ENCODE data around the gene XAGE1A. TPM values are rescaled to one million over a fixed set of nuclear protein-coding genes. Genes with fewer than 3 reads are reported as not detected.
"Not testable (repeated sequence)": the region's sequence is repeated elsewhere in the genome, so short reads cannot be mapped to it uniquely, and the experiment has no call there.

The XAGE1A gene
- total RNA-seq (not detected in 2 replicates), polyA plus RNA-seq (not detected in 2 replicates), polyA minus RNA-seq (ENCODE audit: low replicate concordance) (not detected in 2 replicates)
- not detected in 2 replicates for polyA plus RNA-seq (2012)

GRCh38 chrX:52495545-52496418 is at the start of gene XAGE1A:
Gene XAGE1A (plus strand): TSS chrX:52495808. CDS start chrX:52497362, 1,554 bp downstream.
- H4K20me1 ChIP-seq (ENCODE audit: control insufficient read depth, extremely low read depth, insufficient read depth, low read length); H3K27ac ChIP-seq (ENCODE audit: insufficient read depth, low read length); DNase-seq (ENCODE audit: low read depth in 2 of 2); H3K79me2 ChIP-seq (ENCODE audit: control insufficient read depth, insufficient read depth, low read length); H3K9ac ChIP-seq (ENCODE audit: insufficient read depth, low read length); H3K9me3 ChIP-seq (ENCODE audit: control insufficient read depth, insufficient read depth, low read depth, low read length); H3K27me3 ChIP-seq (ENCODE audit: control insufficient read depth, insufficient read depth, low read length); H2AFZ ChIP-seq (ENCODE audit: low read length); H3K36me3 ChIP-seq (ENCODE audit: control insufficient read depth, insufficient read depth, low read length); H3K4me1 ChIP-seq (ENCODE audit: control insufficient read depth, extremely low read depth, insufficient read depth, low read length); H3K4me3 ChIP-seq (replicated peaks in 1 of 4; ENCODE audit: control extremely low read depth in 1 of 4, insufficient read depth in 1 of 4, low read depth in 3 of 4, low read length in 4 of 4); H3K4me2 ChIP-seq (ENCODE audit: extremely low read depth, insufficient read depth, low read length): not testable (repeated sequence)

GRCh38 chrX:52452031-52452430 is 43.6 kb upstream of the XAGE1A start:
- not testable (repeated sequence) for H3K27me3 ChIP-seq (ENCODE audit: control insufficient read depth, insufficient read depth, low read length); H3K4me3 ChIP-seq (replicated peaks in 1 of 4; ENCODE audit: control extremely low read depth in 1 of 4, insufficient read depth in 1 of 4, low read depth in 3 of 4, low read length in 4 of 4); H3K36me3 ChIP-seq (ENCODE audit: control insufficient read depth, insufficient read depth, low read length); H4K20me1 ChIP-seq (ENCODE audit: control insufficient read depth, extremely low read depth, insufficient read depth, low read length); H3K9ac ChIP-seq (ENCODE audit: insufficient read depth, low read length); H3K4me1 ChIP-seq (ENCODE audit: control insufficient read depth, extremely low read depth, insufficient read depth, low read length); H3K9me3 ChIP-seq (ENCODE audit: control insufficient read depth, insufficient read depth, low read depth, low read length); H3K79me2 ChIP-seq (ENCODE audit: control insufficient read depth, insufficient read depth, low read length); H3K27ac ChIP-seq (ENCODE audit: insufficient read depth, low read length); H2AFZ ChIP-seq (ENCODE audit: low read length); H3K4me2 ChIP-seq (ENCODE audit: extremely low read depth, insufficient read depth, low read length); DNase-seq (ENCODE audit: low read depth in 2 of 2)

GRCh38 chrX:52471301-52471700 is 24.3 kb upstream of the XAGE1A start:
- H4K20me1 ChIP-seq (ENCODE audit: control insufficient read depth, extremely low read depth, insufficient read depth, low read length); DNase-seq (ENCODE audit: low read depth in 2 of 2); H2AFZ ChIP-seq (ENCODE audit: low read length): not testable (repeated sequence)

GRCh38 chrX:52496419-52496772 is 788 bp downstream of the XAGE1A start:
- not testable (repeated sequence) for H3K79me2 ChIP-seq (ENCODE audit: control insufficient read depth, insufficient read depth, low read length); H3K27me3 ChIP-seq (ENCODE audit: control insufficient read depth, insufficient read depth, low read length); H3K4me1 ChIP-seq (ENCODE audit: control insufficient read depth, extremely low read depth, insufficient read depth, low read length); H3K4me2 ChIP-seq (ENCODE audit: extremely low read depth, insufficient read depth, low read length); H3K36me3 ChIP-seq (ENCODE audit: control insufficient read depth, insufficient read depth, low read length); DNase-seq (ENCODE audit: low read depth in 2 of 2); H4K20me1 ChIP-seq (ENCODE audit: control insufficient read depth, extremely low read depth, insufficient read depth, low read length); H3K9me3 ChIP-seq (ENCODE audit: control insufficient read depth, insufficient read depth, low read depth, low read length); H3K27ac ChIP-seq (ENCODE audit: insufficient read depth, low read length); H2AFZ ChIP-seq (ENCODE audit: low read length); H3K4me3 ChIP-seq (replicated peaks in 1 of 4; ENCODE audit: control extremely low read depth in 1 of 4, insufficient read depth in 1 of 4, low read depth in 3 of 4, low read length in 4 of 4); H3K9ac ChIP-seq (ENCODE audit: insufficient read depth, low read length)

More at GRCh38 chrX:52471301-52471700, 24.3 kb upstream of the XAGE1A start:
- H3K4me2 ChIP-seq (ENCODE audit: extremely low read depth, insufficient read depth, low read length); H3K4me3 ChIP-seq (replicated peaks in 1 of 4; ENCODE audit: control extremely low read depth in 1 of 4, insufficient read depth in 1 of 4, low read depth in 3 of 4, low read length in 4 of 4); H3K79me2 ChIP-seq (ENCODE audit: control insufficient read depth, insufficient read depth, low read length); H3K27ac ChIP-seq (ENCODE audit: insufficient read depth, low read length); H3K9ac ChIP-seq (ENCODE audit: insufficient read depth, low read length); H3K27me3 ChIP-seq (ENCODE audit: control insufficient read depth, insufficient read depth, low read length); H3K9me3 ChIP-seq (ENCODE audit: control insufficient read depth, insufficient read depth, low read depth, low read length); H3K36me3 ChIP-seq (ENCODE audit: control insufficient read depth, insufficient read depth, low read length); H3K4me1 ChIP-seq (ENCODE audit: control insufficient read depth, extremely low read depth, insufficient read depth, low read length): not testable (repeated sequence)

- H3K27me3 ChIP-seq (ENCODE audit: control insufficient read depth, insufficient read depth, low read length); DNase-seq (ENCODE audit: low read depth in 2 of 2): not testable (repeated sequence)
These were observed 5.8 kb downstream of the XAGE1A start for GRCh38 chrX:52501362-52501761.

More at GRCh38 chrX:52501362-52501761, 5.8 kb downstream of the XAGE1A start:
- H4K20me1 ChIP-seq (ENCODE audit: control insufficient read depth, extremely low read depth, insufficient read depth, low read length); H3K4me1 ChIP-seq (ENCODE audit: control insufficient read depth, extremely low read depth, insufficient read depth, low read length); H3K9me3 ChIP-seq (ENCODE audit: control insufficient read depth, insufficient read depth, low read depth, low read length); H3K4me2 ChIP-seq (ENCODE audit: extremely low read depth, insufficient read depth, low read length); H3K36me3 ChIP-seq (ENCODE audit: control insufficient read depth, insufficient read depth, low read length); H3K9ac ChIP-seq (ENCODE audit: insufficient read depth, low read length); H3K4me3 ChIP-seq (replicated peaks in 1 of 4; ENCODE audit: control extremely low read depth in 1 of 4, insufficient read depth in 1 of 4, low read depth in 3 of 4, low read length in 4 of 4); H3K79me2 ChIP-seq (ENCODE audit: control insufficient read depth, insufficient read depth, low read length); H2AFZ ChIP-seq (ENCODE audit: low read length); H3K27ac ChIP-seq (ENCODE audit: insufficient read depth, low read length): not testable (repeated sequence)

All from fibroblast of lung (primary cell).